ENCODE data around the gene TRIM26.
A peak's percentile ranks its signal among the peaks of the same experiment; 100 is the strongest.

The TRIM26 gene

GRCh38 chr6:30216096-30216495 lies 2.9 kb upstream of the TRIM26 start:
- Histone ChIP-seq H2BK5ac (ENCODE audit: low read depth, low read length, poor library complexity, severe bottlenecking) (no peak overlapping the region), H3K23ac (ENCODE audit: low read length in 2 of 2) (no peak overlapping the region), H3K27ac (ENCODE audit: low read length, poor library complexity, severe bottlenecking) (no peak overlapping the region), H3K4me1 (ENCODE audit: control insufficient read depth, insufficient read depth, low read depth, low read length) (peaks cover 7% of the 10 kb centered on the region), H3K36me3 (ENCODE audit: control insufficient read depth in 1 of 2, insufficient read depth in 2 of 2, low read depth in 1 of 2, low read length in 2 of 2) (no peaks in the 10 kb centered on the region), H3K79me1 (replicated peaks; ENCODE audit: low read length, poor library complexity, severe bottlenecking) (peaks cover 6% of the 10 kb centered on the region), H3K9ac (ENCODE audit: low read length) (no peak overlapping the region), H2AK5ac (ENCODE audit: low read length, severe bottlenecking) (no peak overlapping the region), H2AFZ (ENCODE audit: low read depth, low read length) (no peak overlapping the region), H3K4me3 (ENCODE audit: insufficient read depth in 1 of 2, low read depth in 1 of 2, low read length in 2 of 2) (no peak overlapping the region), H3K14ac (ENCODE audit: low read length in 2 of 2) (no peak overlapping the region), H3K27me3 (ENCODE audit: control insufficient read depth in 1 of 2, insufficient read depth in 1 of 2, low read length in 2 of 2) (no peaks in the 10 kb centered on the region), H4K8ac (ENCODE audit: low read length) (no peak overlapping the region), H3K4me2 (ENCODE audit: low read length, poor library complexity, severe bottlenecking) (no peak overlapping the region), H2BK120ac (ENCODE audit: low read depth, low read length) (no peak overlapping the region), H4K91ac (ENCODE audit: low read length) (no peak overlapping the region), H3K18ac (ENCODE audit: low read depth in 1 of 2, low read length in 2 of 2) (no peak overlapping the region), H2BK12ac (ENCODE audit: low read length in 2 of 2) (no peak overlapping the region), H3K9me3 (ENCODE audit: control insufficient read depth, low read length) (no peaks in the 10 kb centered on the region), H3K4ac (ENCODE audit: low read depth in 1 of 2, low read length in 2 of 2) (no peak overlapping the region), H2BK15ac (ENCODE audit: low read depth, poor library complexity, severe bottlenecking) (no peak overlapping the region)
- no peak for DNase-seq
- WGBS: 89% methylated on average over 3 of the region's 3 CpGs

GRCh38 chr6:30214657-30214982 lies 1.4 kb upstream of the TRIM26 start:
- Histone ChIP-seq H3K14ac (ENCODE audit: low read length in 2 of 2) (no peak overlapping the region), H3K27me3 (ENCODE audit: control insufficient read depth in 1 of 2, insufficient read depth in 1 of 2, low read length in 2 of 2) (no peaks in the 10 kb centered on the region), H3K36me3 (ENCODE audit: control insufficient read depth in 1 of 2, insufficient read depth in 2 of 2, low read depth in 1 of 2, low read length in 2 of 2) (peaks cover 0 to 7% of the 10 kb centered on the region in 2 experiments), H3K4me2 (ENCODE audit: low read length, poor library complexity, severe bottlenecking) (peak overlapping the region; percentile 99), H3K23ac (ENCODE audit: low read length in 2 of 2) (no peak overlapping the region), H2BK15ac (ENCODE audit: low read depth, poor library complexity, severe bottlenecking) (no peak overlapping the region), H2BK120ac (ENCODE audit: low read depth, low read length) (no peak overlapping the region), H3K79me1 (replicated peaks; ENCODE audit: low read length, poor library complexity, severe bottlenecking) (peaks cover 9% of the 10 kb centered on the region), H3K4me3 (ENCODE audit: insufficient read depth in 1 of 2, low read depth in 1 of 2, low read length in 2 of 2) (peak overlapping the region in 1 of 2 experiments; percentile 94), H2AK5ac (ENCODE audit: low read length, severe bottlenecking) (no peak overlapping the region), H3K4ac (ENCODE audit: low read depth in 1 of 2, low read length in 2 of 2) (no peak overlapping the region), H3K9ac (ENCODE audit: low read length) (peak overlapping the region; percentile 98), H3K27ac (ENCODE audit: low read length, poor library complexity, severe bottlenecking) (no peak overlapping the region), H2AFZ (ENCODE audit: low read depth, low read length) (peak overlapping the region; percentile 97), H4K91ac (ENCODE audit: low read length) (no peak overlapping the region), H2BK5ac (ENCODE audit: low read depth, low read length, poor library complexity, severe bottlenecking) (no peak overlapping the region), H2BK12ac (ENCODE audit: low read length in 2 of 2) (no peak overlapping the region), H3K9me3 (ENCODE audit: control insufficient read depth, low read length) (no peaks in the 10 kb centered on the region), H3K18ac (ENCODE audit: low read depth in 1 of 2, low read length in 2 of 2) (peak overlapping the region in 1 of 2 experiments; percentile 43), H4K8ac (ENCODE audit: low read length) (peak overlapping the region; percentile 66), H3K4me1 (ENCODE audit: control insufficient read depth, insufficient read depth, low read depth, low read length) (peaks cover 7% of the 10 kb centered on the region)
- 68% methylated on average over 14 of the region's 14 CpGs for whole genome bisulfite sequencing
- no peak for DNase-seq

GRCh38 chr6:30213957-30214656 lies 901 bp upstream of the TRIM26 start:
- peak; percentile 90 for DNase-seq
- peak overlapping the region in 1 of 2 experiments; percentile 59 for H2BK12ac ChIP-seq (ENCODE audit: low read length in 2 of 2)
- H3K4ac ChIP-seq (ENCODE audit: low read depth in 1 of 2, low read length in 2 of 2): peak overlapping the region in 1 of 2 experiments; percentile 94
- H3K27ac ChIP-seq (ENCODE audit: low read length, poor library complexity, severe bottlenecking): peak overlapping the region; percentile 51
- peaks cover 9% of the 10 kb centered on the region for H3K79me1 ChIP-seq (replicated peaks; ENCODE audit: low read length, poor library complexity, severe bottlenecking)
- no peaks in the 10 kb centered on the region for H3K9me3 ChIP-seq (ENCODE audit: control insufficient read depth, low read length)
- peak overlapping the region in 1 of 2 experiments; percentile 98 for H3K23ac ChIP-seq (ENCODE audit: low read length in 2 of 2)
- peak overlapping the region; percentile 77 for H2BK15ac ChIP-seq (ENCODE audit: low read depth, poor library complexity, severe bottlenecking)
- peaks cover 0 to 11% of the 10 kb centered on the region in 2 experiments for H3K36me3 ChIP-seq (ENCODE audit: control insufficient read depth in 1 of 2, insufficient read depth in 2 of 2, low read depth in 1 of 2, low read length in 2 of 2)
- peak overlapping the region; percentile 86 to 94 for H3K4me3 ChIP-seq (ENCODE audit: insufficient read depth in 1 of 2, low read depth in 1 of 2, low read length in 2 of 2)
- H2AK5ac ChIP-seq (ENCODE audit: low read length, severe bottlenecking): no peak overlapping the region
- H3K27me3 ChIP-seq (ENCODE audit: control insufficient read depth in 1 of 2, insufficient read depth in 1 of 2, low read length in 2 of 2): no peaks in the 10 kb centered on the region
- H3K4me1 ChIP-seq (ENCODE audit: control insufficient read depth, insufficient read depth, low read depth, low read length): peaks cover 5% of the 10 kb centered on the region
- no peak overlapping the region for H2BK120ac ChIP-seq (ENCODE audit: low read depth, low read length)
- 1% methylated on average over 41 of the region's 45 CpGs for WGBS
- H3K14ac ChIP-seq (ENCODE audit: low read length in 2 of 2): peak overlapping the region; percentile 44 to 94
- peak overlapping the region; percentile 97 to 99 for H3K18ac ChIP-seq (ENCODE audit: low read depth in 1 of 2, low read length in 2 of 2)
- peak overlapping the region; percentile 98 for H3K9ac ChIP-seq (ENCODE audit: low read length)
- peak overlapping the region; percentile 99 for H3K4me2 ChIP-seq (ENCODE audit: low read length, poor library complexity, severe bottlenecking)
- no peak overlapping the region for H2BK5ac ChIP-seq (ENCODE audit: low read depth, low read length, poor library complexity, severe bottlenecking)
- H4K91ac ChIP-seq (ENCODE audit: low read length): peak overlapping the region; percentile 96
- H4K8ac ChIP-seq (ENCODE audit: low read length): peak overlapping the region; percentile 100
- H2AFZ ChIP-seq (ENCODE audit: low read depth, low read length): peak overlapping the region; percentile 97

GRCh38 chr6:30213667-30213956 lies 406 bp upstream of the TRIM26 start:
- WGBS: 1% methylated on average over 12 of the region's 12 CpGs
- H3K23ac ChIP-seq (ENCODE audit: low read length in 2 of 2): no peak overlapping the region
- peak overlapping the region; percentile 8 to 55 for H3K4ac ChIP-seq (ENCODE audit: low read depth in 1 of 2, low read length in 2 of 2)

More at GRCh38 chr6:30213667-30213956, 406 bp upstream of the TRIM26 start:
- H2AK5ac ChIP-seq (ENCODE audit: low read length, severe bottlenecking): no peak overlapping the region
- peaks cover 5% of the 10 kb centered on the region for H3K4me1 ChIP-seq (ENCODE audit: control insufficient read depth, insufficient read depth, low read depth, low read length)
- H3K18ac ChIP-seq (ENCODE audit: low read depth in 1 of 2, low read length in 2 of 2): peak overlapping the region; percentile 41 to 97
- no peaks in the 10 kb centered on the region for H3K27me3 ChIP-seq (ENCODE audit: control insufficient read depth in 1 of 2, insufficient read depth in 1 of 2, low read length in 2 of 2)
- H2BK5ac ChIP-seq (ENCODE audit: low read depth, low read length, poor library complexity, severe bottlenecking): no peak overlapping the region
- peak overlapping the region; percentile 7 for H2AFZ ChIP-seq (ENCODE audit: low read depth, low read length)
- no peak overlapping the region for H2BK15ac ChIP-seq (ENCODE audit: low read depth, poor library complexity, severe bottlenecking)
- H3K36me3 ChIP-seq (ENCODE audit: control insufficient read depth in 1 of 2, insufficient read depth in 2 of 2, low read depth in 1 of 2, low read length in 2 of 2): peaks cover 0 to 12% of the 10 kb centered on the region in 2 experiments
- H3K27ac ChIP-seq (ENCODE audit: low read length, poor library complexity, severe bottlenecking): peak overlapping the region; percentile 8
- H3K9ac ChIP-seq (ENCODE audit: low read length): peak overlapping the region; percentile 98
- H4K8ac ChIP-seq (ENCODE audit: low read length): peak overlapping the region; percentile 100
- no peak overlapping the region for H2BK120ac ChIP-seq (ENCODE audit: low read depth, low read length)
- no peak overlapping the region for H4K91ac ChIP-seq (ENCODE audit: low read length)
- H3K4me3 ChIP-seq (ENCODE audit: insufficient read depth in 1 of 2, low read depth in 1 of 2, low read length in 2 of 2): peak overlapping the region; percentile 86 to 94
- H3K9me3 ChIP-seq (ENCODE audit: control insufficient read depth, low read length): no peaks in the 10 kb centered on the region
- no peak for DNase-seq
- H3K14ac ChIP-seq (ENCODE audit: low read length in 2 of 2): no peak overlapping the region
- H2BK12ac ChIP-seq (ENCODE audit: low read length in 2 of 2): peak overlapping the region; percentile 9 to 23
- peak overlapping the region; percentile 99 for H3K4me2 ChIP-seq (ENCODE audit: low read length, poor library complexity, severe bottlenecking)
- H3K79me1 ChIP-seq (replicated peaks; ENCODE audit: low read length, poor library complexity, severe bottlenecking): peaks cover 13% of the 10 kb centered on the region

All from mesenchymal stem cell (in vitro differentiated cells and primary cell).